SK-N-SH treated with all-trans-retinoic acid at 6 μM for 48 hours (cell line): ENCODE data around the gene DUSP6.

ENCODE experiments used
- BACH2 ChIP-seq: fragments of 250-450 bp; sonication (Bioruptor Pico); IDR thresholded peaks from 2 replicates; pipeline ENCODE4 v1.9.0; 2021; ENCODE audit warnings: mild to moderate bottlenecking, borderline replicate concordance
- CSDC2 ChIP-seq: fragments of 250-450 bp; sonication (Bioruptor Pico); IDR thresholded peaks from 2 replicates; pipeline ENCODE4 v1.5.0; 2020; ENCODE audit warnings: mild to moderate bottlenecking, moderate library complexity
- SNAI2 ChIP-seq: fragments of 250-450 bp; sonication (Bioruptor Pico); IDR thresholded peaks from 2 replicates; pipeline ENCODE4 v1.5.0; 2020; ENCODE audit warnings: mild to moderate bottlenecking, moderate library complexity
- TOX ChIP-seq: fragments of 250-450 bp; sonication (Bioruptor Pico); IDR thresholded peaks from 2 replicates; pipeline ENCODE4 v1.8.0; 2021; ENCODE audit warnings: mild to moderate bottlenecking, moderate library complexity, borderline replicate concordance
- ZFP3 ChIP-seq: fragments of 250-450 bp; sonication (Bioruptor Pico); IDR thresholded peaks from 2 replicates; pipeline ENCODE4 v1.5.0; 2020; ENCODE audit warnings: mild to moderate bottlenecking, moderate library complexity
- ZFP30 ChIP-seq: fragments of 450-650 bp; formaldehyde crosslinking; IDR thresholded peaks from 2 replicates; pipeline ENCODE4 v1.5.0; 2022; ENCODE audit warnings: mild to moderate bottlenecking, moderate library complexity
- TF ChIP-seq, protein P1 (sequence below): fragments of 250-450 bp; sonication (Bioruptor Pico); IDR thresholded peaks from 2 replicates; pipeline ENCODE4 v1.5.0; 2020; ENCODE audit warnings: mild to moderate bottlenecking, moderate library complexity
- TF ChIP-seq, protein P2 (sequence below): fragments of 250-450 bp; sonication (Bioruptor Pico); IDR thresholded peaks from 2 replicates; pipeline ENCODE4 v1.5.1; 2021; ENCODE audit warnings: mild to moderate bottlenecking, moderate library complexity

DNA sequence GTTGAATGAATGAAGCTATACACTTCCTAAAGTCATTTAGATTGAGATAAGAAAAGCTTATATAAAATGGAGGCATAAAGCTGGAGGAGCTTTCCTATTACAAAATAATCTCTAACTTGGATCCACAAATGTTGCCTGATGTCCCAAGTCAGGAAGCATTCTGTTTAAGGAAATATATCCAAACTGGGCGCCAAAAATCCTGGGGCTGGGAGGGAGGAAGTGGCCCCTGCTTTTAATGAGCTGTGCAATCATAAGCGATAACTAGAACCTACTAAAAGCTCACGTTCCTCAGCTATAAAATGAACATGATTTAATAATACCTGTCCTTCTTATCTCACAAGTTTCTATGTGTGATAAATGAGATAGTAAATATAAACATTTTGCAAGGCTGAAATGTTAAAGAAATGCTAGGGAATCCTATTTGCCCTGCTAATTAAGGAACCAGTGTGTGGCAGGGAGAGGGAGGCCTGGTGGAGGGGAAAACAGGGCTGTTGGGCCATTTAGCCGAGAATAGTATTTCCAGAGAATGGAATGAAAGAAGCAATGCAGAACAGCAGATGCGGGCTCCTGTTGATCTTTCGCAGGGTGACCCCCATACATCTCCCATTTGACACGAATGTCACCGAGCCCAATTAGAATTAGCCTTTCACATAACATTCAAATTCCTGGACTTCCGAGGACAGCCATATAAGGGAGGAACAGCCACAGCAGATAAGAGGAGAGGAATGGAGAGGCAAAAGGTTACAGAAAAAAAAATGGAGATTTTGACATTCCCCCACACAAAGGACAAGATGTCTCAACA, 25.9 kb downstream of the DUSP6 start:
- TF ChIP-seq CSDC2 (CRISPR knock-in tag) = no peak
- no peak for TF ChIP-seq SNAI2 (CRISPR knock-in tag)
- TF ChIP-seq, protein P1, sequence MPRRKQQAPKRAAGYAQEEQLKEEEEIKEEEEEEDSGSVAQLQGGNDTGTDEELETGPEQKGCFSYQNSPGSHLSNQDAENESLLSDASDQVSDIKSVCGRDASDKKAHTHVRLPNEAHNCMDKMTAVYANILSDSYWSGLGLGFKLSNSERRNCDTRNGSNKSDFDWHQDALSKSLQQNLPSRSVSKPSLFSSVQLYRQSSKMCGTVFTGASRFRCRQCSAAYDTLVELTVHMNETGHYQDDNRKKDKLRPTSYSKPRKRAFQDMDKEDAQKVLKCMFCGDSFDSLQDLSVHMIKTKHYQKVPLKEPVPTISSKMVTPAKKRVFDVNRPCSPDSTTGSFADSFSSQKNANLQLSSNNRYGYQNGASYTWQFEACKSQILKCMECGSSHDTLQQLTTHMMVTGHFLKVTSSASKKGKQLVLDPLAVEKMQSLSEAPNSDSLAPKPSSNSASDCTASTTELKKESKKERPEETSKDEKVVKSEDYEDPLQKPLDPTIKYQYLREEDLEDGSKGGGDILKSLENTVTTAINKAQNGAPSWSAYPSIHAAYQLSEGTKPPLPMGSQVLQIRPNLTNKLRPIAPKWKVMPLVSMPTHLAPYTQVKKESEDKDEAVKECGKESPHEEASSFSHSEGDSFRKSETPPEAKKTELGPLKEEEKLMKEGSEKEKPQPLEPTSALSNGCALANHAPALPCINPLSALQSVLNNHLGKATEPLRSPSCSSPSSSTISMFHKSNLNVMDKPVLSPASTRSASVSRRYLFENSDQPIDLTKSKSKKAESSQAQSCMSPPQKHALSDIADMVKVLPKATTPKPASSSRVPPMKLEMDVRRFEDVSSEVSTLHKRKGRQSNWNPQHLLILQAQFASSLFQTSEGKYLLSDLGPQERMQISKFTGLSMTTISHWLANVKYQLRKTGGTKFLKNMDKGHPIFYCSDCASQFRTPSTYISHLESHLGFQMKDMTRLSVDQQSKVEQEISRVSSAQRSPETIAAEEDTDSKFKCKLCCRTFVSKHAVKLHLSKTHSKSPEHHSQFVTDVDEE = no peak
- TF ChIP-seq, protein P2, sequence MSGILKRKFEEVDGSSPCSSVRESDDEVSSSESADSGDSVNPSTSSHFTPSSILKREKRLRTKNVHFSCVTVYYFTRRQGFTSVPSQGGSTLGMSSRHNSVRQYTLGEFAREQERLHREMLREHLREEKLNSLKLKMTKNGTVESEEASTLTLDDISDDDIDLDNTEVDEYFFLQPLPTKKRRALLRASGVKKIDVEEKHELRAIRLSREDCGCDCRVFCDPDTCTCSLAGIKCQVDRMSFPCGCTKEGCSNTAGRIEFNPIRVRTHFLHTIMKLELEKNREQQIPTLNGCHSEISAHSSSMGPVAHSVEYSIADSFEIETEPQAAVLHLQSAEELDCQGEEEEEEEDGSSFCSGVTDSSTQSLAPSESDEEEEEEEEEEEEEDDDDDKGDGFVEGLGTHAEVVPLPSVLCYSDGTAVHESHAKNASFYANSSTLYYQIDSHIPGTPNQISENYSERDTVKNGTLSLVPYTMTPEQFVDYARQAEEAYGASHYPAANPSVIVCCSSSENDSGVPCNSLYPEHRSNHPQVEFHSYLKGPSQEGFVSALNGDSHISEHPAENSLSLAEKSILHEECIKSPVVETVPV = no peak
- no peak for TF ChIP-seq ZFP3 (CRISPR knock-in tag)
- TF ChIP-seq ZFP30 = no peak
- TF ChIP-seq TOX = no peak
- no peak for TF ChIP-seq BACH2
